ENCODE results near the gene SEC24C.
"Not testable (repeated sequence)": the region's sequence is repeated elsewhere in the genome, so short reads cannot be mapped to it uniquely, and the experiment has no call there.

The SEC24C gene

GRCh38 chr10:73732931-73733623 is 11.1 kb upstream of the SEC24C start:
- no peak for FAIRE-seq

GRCh38 chr10:73734028-73734720 is 10.0 kb upstream of the SEC24C start:
- FAIRE-seq, result no peak

- no peak for FAIRE-seq
Measured at GRCh38 chr10:73734796-73735305, 9.3 kb upstream of the SEC24C start.

GRCh38 chr10:73740501-73741254 is 3.5 kb upstream of the SEC24C start:
- not testable (repeated sequence) for FAIRE-seq

- no peak for FAIRE-seq
Measured at GRCh38 chr10:73742454-73742734, 1.8 kb upstream of the SEC24C start.

GRCh38 chr10:73743327-73743904 is 756 bp upstream of the SEC24C start:
- no peak for FAIRE-seq

GRCh38 chr10:73744664-73744975 is 448 bp downstream of the SEC24C start:
- FAIRE-seq, result no peak

GRCh38 chr10:73746721-73747120 is 2.5 kb downstream of the SEC24C start:
- FAIRE-seq, result no peak

- FAIRE-seq, result no peak
Measured at GRCh38 chr10:73750819-73751218, 6.6 kb downstream of the SEC24C start.

- FAIRE-seq, result no peak
Measured at GRCh38 chr10:73756183-73756582, 12.0 kb downstream of the SEC24C start.

GRCh38 chr10:73758704-73759511 is 14.7 kb downstream of the SEC24C start:
- FAIRE-seq, result no peak

GRCh38 chr10:73759512-73760115 is 15.4 kb downstream of the SEC24C start:
- FAIRE-seq, result no peak

- no peak for FAIRE-seq
Measured at GRCh38 chr10:73761781-73762180, 17.6 kb downstream of the SEC24C start.

GRCh38 chr10:73762915-73763314 is 18.7 kb downstream of the SEC24C start:
- FAIRE-seq, result no peak

- no peak for FAIRE-seq
Measured at GRCh38 chr10:73763343-73763742, 19.2 kb downstream of the SEC24C start.

GRCh38 chr10:73765066-73765465 is 20.9 kb downstream of the SEC24C start:
- no peak for FAIRE-seq

GRCh38 chr10:73768881-73769280 is 24.7 kb downstream of the SEC24C start:
- no peak for FAIRE-seq

- FAIRE-seq, result no peak
Measured at GRCh38 chr10:73769396-73769795, 25.2 kb downstream of the SEC24C start.

- FAIRE-seq, result no peak
Measured at GRCh38 chr10:73771722-73772280, 27.6 kb downstream of the SEC24C start.

- FAIRE-seq, result no peak
Measured at GRCh38 chr10:73772281-73773151, 28.3 kb downstream of the SEC24C start.
